Psoas muscle (tissue), 8 donors: ENCODE data around the gene HOXA11. TPM values are rescaled to one million over a fixed set of nuclear protein-coding genes. Genes with fewer than 3 reads are reported as not detected.
A peak's percentile ranks its signal among the peaks of the same experiment; 100 is the strongest.

Source experiments
- ATAC-seq, 4 donors: fragments of 200-7000 bp; cut with Tn5 transposase; one replicate each; pipeline ENCODE4 v1.9.1; 2020; ENCODE audit warnings: moderate library complexity in 3 of 4, mild to moderate bottlenecking in 2 of 4
- DNase-seq, 2 donors: peaks; one replicate each; pipeline ENCODE4 v3.0.0-alpha.2; 2020
- H3K27ac ChIP-seq: fragments of 200-600 bp; one replicate; pipeline ENCODE4 v1.8.0; 2022
- H3K27me3 ChIP-seq, 3 donors: fragments of 200-600 bp in 1 of 3; one replicate each; pipeline versions ENCODE4 v1.6.1 to v1.8.0; 2013 to 2022; ENCODE audit warnings: low read length in 2 of 3, mild to moderate bottlenecking in 2 of 3, moderate library complexity in 1 of 3; ENCODE audit not compliant: insufficient read depth in 3 of 3
- H3K36me3 ChIP-seq, 2 donors: fragments of 200-600 bp in 1 of 2; one replicate each; pipeline versions ENCODE4 v1.6.1 to v1.8.0; 2013 to 2022; ENCODE audit warnings: low read depth in 1 of 2, mild to moderate bottlenecking in 1 of 2, moderate library complexity in 1 of 2; ENCODE audit not compliant: insufficient read depth in 1 of 2
- H3K4me1 ChIP-seq: fragments of 200-600 bp; one replicate; pipeline ENCODE4 v1.8.0; 2022
- H3K4me3 ChIP-seq: fragments of 200-600 bp; one replicate; pipeline ENCODE4 v1.8.0; 2022; ENCODE audit warnings: mild to moderate bottlenecking
- H3K9me3 ChIP-seq: fragments of 200-600 bp; one replicate; pipeline ENCODE4 v1.8.0; 2022
- CTCF ChIP-seq: fragments of 200-600 bp; IDR thresholded peaks from one replicate; pipeline ENCODE4 v1.8.0; 2022; ENCODE audit warnings: antibody characterized with exemption
- WGBS, 3 donors: extraction: QIAGEN DNeasy Blood & Tissue Kit; methylation state at CpG; one replicate each; pipeline versions ENCODE4 v1.1.6 to v1.1.7; 2013; 5-methylcytosine and 5-hydroxymethylcytosine counted together
- intact Hi-C, 2 donors: fragments of 100-400 bp; cut with DNase I; formaldehyde crosslinking; loops; one replicate each; pipeline versions ENCODE4 v1.11.0 to v1.14.2; 2022
- polyA plus RNA-seq, 3 donors: library from polyadenylated mRNA; stranded (reverse); fragments of 200-250 nt; gene quantifications; one replicate each; pipeline ENCODE4 v1.2.3, GENCODE V29; 2013
- total RNA-seq, 4 donors: library from RNA; stranded (reverse); fragmentation: NEBNext Ultra II Directional in 2 of 4; extraction: Animal tissue kit (Norgen Biotek cat#: 25700) in 2 of 4; gene quantifications; one replicate each; pipeline versions ENCODE4 v1.2.1 to v1.2.4, GENCODE V29; 2021 to 2023
- donor health status: healthy with polysubstance abuse.
- donor health status: DM: no; HTN: no; CAD: no; lungs with moderate emphysema.
- donor health status: Bipolar disorder and iron deficiency.
- donor health status: healthy.
- donor health status: DM: yes; HTN: yes; CAD: no.
- donor health status: DM: no; HTN: no; CAD: no.
- donor health status: DM: no; HTN: no; CAD: no.
- donor health status: DM: yes; HTN: yes; CAD: no.

HOXA11 gene
- total and polyA plus RNA-seq, 7 donors = 0.08 to 1.1 (median 0.57) TPM; not detected in 3

GRCh38 chr7:27142580-27143022 is 42.4 kb downstream of the HOXA11 start:
- WGBS, 3 donors = 50 to 63% (median 61%) methylated on average over 29 of the region's 29 CpGs
- Histone ChIP-seq H3K4me1 (peaks cover 19% of the 10 kb centered on the region), H3K27ac (peak overlapping the region; percentile 83), H3K4me3 (peak overlapping the region; percentile 74), H3K27me3 (no peaks in the 10 kb centered on the region), H3K9me3 (no peaks in the 10 kb centered on the region), H3K36me3 (peaks cover 0 to 37% of the 10 kb centered on the region in 2 donors)
- ATAC-seq (no peak), DNase-seq (peak in 1 of 2 donors; percentile 41)
- no peak for TF ChIP-seq CTCF
- intact Hi-C loops = loop anchor here in 1 of 2 donors (5.0 to 10.0 kb wide), 2 partner anchors 285 to 748 kb away; no protein-coding TSS in a partner anchor

GRCh38 chr7:27141923-27142579 is 43.0 kb downstream of the HOXA11 start:
- Histone ChIP-seq H3K27me3 (no peaks in the 10 kb centered on the region), H3K36me3 (peaks cover 0 to 37% of the 10 kb centered on the region in 2 donors), H3K4me3 (peak overlapping the region; percentile 74), H3K27ac (peak overlapping the region; percentile 83), H3K9me3 (no peaks in the 10 kb centered on the region), H3K4me1 (peaks cover 19% of the 10 kb centered on the region)
- intact Hi-C loops = loop anchor here in 1 of 2 donors (5.0 to 10.0 kb wide), 2 partner anchors 285 to 747 kb away; no protein-coding TSS in a partner anchor
- ATAC-seq (no peak), DNase-seq (peak in 1 of 2 donors; percentile 53)
- WGBS, 3 donors = 70 to 77% (median 72%) methylated on average over 30 of the region's 30 CpGs
- TF ChIP-seq CTCF = no peak

GRCh38 chr7:27141137-27141922 is 43.7 kb downstream of the HOXA11 start:
- peaks cover 14% of the 10 kb centered on the region for H3K4me1 ChIP-seq
- ATAC-seq (no peak), DNase-seq (no peak)
- no peaks in the 10 kb centered on the region for H3K9me3 ChIP-seq
- no peaks in the 10 kb centered on the region for H3K27me3 ChIP-seq
- intact Hi-C loops = loop anchor here in 1 of 2 donors (5.0 to 10.0 kb wide), 2 partner anchors 284 to 747 kb away; no protein-coding TSS in a partner anchor
- 78 to 84% (median 84%) methylated on average over 18 of the region's 18 CpGs for WGBS, 3 donors
- no peak for TF ChIP-seq CTCF
- H3K36me3 ChIP-seq = peaks cover 0 to 37% of the 10 kb centered on the region in 2 donors
- H3K4me3 ChIP-seq = peak overlapping the region; percentile 74
- H3K27ac ChIP-seq = peak overlapping the region; percentile 83

GRCh38 chr7:27140126-27140857 is 44.7 kb downstream of the HOXA11 start:
- Histone ChIP-seq H3K27me3 (no peaks in the 10 kb centered on the region), H3K27ac (peak overlapping the region; percentile 19), H3K4me3 (no peak overlapping the region), H3K4me1 (peaks cover 18% of the 10 kb centered on the region), H3K9me3 (no peaks in the 10 kb centered on the region), H3K36me3 (peaks cover 0 to 30% of the 10 kb centered on the region in 2 donors)
- intact Hi-C loops = loop anchor here in 1 of 2 donors (5.0 to 10.0 kb wide), 2 partner anchors 283 to 745 kb away; no protein-coding TSS in a partner anchor
- WGBS, 3 donors = 86 to 88% (median 87%) methylated on average over 15 of the region's 15 CpGs
- no peak for ATAC-seq
- no peak for TF ChIP-seq CTCF
- no peak for DNase-seq
